ENCODE data around the gene LIMD2. TPM values are rescaled to one million over a fixed set of nuclear protein-coding genes. Genes with fewer than 3 reads are reported as not detected.

The LIMD2 gene
- total RNA-seq, 4 donors from 2014 or later: 5.3 to 30.7 (median 12.2) TPM

DNA sequence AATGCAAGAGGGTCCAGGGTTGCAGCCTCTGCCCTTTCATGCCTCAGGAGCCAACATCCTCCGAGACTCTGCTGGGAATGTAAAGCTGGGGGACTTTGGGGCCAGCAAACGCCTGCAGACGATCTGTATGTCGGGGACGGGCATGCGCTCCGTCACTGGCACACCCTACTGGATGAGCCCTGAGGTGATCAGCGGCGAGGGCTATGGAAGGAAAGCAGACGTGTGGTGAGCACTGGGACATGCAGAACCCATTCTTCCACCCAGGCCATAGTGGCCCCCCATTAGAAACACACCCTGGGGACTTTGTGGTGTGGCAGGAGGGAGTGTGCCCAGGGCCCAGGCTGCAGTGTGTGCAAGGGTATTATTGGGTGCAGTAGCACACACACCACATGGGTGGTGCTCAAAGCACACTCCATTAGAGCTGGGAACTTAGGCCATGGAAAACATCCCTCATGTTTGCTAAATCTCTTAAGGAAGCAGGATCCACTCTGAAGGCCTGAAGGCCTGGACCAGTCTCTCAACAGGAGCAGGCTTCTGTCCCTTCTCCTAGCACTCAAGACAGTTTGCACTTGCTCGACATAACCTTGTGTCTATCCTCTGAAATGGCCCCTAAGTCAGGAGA lies 7.6 kb downstream of the LIMD2 start:
- peaks cover 0 to 7% (median 0%) of the 10 kb centered on the region in 4 donors for H3K4me1 ChIP-seq
- in situ Hi-C loops (cut with MboI; ENCODE audit: low pct_ligation_motif_present in 1 of 4, low pct_unique_long_range_greater_than_20kb in 1 of 4, low sequenced_read_pairs in 3 of 4) (no loop called here), intact Hi-C loops (cut with DNase I; ENCODE audit: low total_unique reads) (loop anchor here (10.0 kb wide), 1 partner anchor 68 kb away; the partner anchor contains the start of gene MAP3K3)
- H3K9me3 ChIP-seq: no peaks in the 10 kb centered on the region
- WGBS, 2 donors (ENCODE audit: low coverage in 1 of 2): 91% methylated on average over 11 of the region's 11 CpGs; no CpG with 5 or more reads in 1 of the 2 donors
- no peaks in the 10 kb centered on the region for H3K27me3 ChIP-seq
- no peak overlapping the region for H3K27ac ChIP-seq
- H3K36me3 ChIP-seq: peaks cover 0 to 28% (median 9%) of the 10 kb centered on the region in 4 donors
- H3K4me3 ChIP-seq: no peak overlapping the region
- no peak for DNase-seq
- no peak for TF ChIP-seq POLR2A (IDR thresholded peaks at IDR 0.05)
- TF ChIP-seq, protein P1, sequence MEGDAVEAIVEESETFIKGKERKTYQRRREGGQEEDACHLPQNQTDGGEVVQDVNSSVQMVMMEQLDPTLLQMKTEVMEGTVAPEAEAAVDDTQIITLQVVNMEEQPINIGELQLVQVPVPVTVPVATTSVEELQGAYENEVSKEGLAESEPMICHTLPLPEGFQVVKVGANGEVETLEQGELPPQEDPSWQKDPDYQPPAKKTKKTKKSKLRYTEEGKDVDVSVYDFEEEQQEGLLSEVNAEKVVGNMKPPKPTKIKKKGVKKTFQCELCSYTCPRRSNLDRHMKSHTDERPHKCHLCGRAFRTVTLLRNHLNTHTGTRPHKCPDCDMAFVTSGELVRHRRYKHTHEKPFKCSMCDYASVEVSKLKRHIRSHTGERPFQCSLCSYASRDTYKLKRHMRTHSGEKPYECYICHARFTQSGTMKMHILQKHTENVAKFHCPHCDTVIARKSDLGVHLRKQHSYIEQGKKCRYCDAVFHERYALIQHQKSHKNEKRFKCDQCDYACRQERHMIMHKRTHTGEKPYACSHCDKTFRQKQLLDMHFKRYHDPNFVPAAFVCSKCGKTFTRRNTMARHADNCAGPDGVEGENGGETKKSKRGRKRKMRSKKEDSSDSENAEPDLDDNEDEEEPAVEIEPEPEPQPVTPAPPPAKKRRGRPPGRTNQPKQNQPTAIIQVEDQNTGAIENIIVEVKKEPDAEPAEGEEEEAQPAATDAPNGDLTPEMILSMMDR (IDR thresholded peaks at IDR 0.05): no peak
- no peak for TF ChIP-seq EP300 (IDR thresholded peaks at IDR 0.05; ENCODE audit: low read depth)
- no peak for TF ChIP-seq POLR2AphosphoS5 (IDR thresholded peaks at IDR 0.05)

DNA sequence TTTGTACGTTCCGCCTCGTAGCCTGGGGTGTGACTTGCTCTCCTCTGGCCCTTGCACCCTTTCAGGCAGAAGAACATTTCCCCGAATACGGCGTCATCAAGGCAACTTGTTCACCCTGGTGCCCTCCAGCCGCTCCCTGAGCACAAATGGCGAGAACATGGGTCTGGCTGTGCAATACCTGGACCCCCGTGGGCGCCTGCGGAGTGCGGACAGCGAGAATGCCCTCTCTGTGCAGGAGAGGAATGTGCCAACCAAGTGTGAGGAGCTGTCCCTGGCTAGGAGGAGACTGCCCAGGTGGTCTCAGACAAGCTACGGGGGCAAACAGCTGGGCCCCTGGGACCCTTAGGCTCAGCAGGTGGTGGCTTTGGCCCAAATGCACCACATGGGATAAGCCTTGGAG lies 10.4 kb downstream of the LIMD2 start:
- WGBS, 2 donors (ENCODE audit: low coverage in 1 of 2): 98% methylated on average over 14 of the region's 14 CpGs; no CpG with 5 or more reads in 1 of the 2 donors
- intact Hi-C loops (cut with DNase I; ENCODE audit: low total_unique reads) (no loop called here), in situ Hi-C loops (cut with MboI; ENCODE audit: low pct_ligation_motif_present in 1 of 4, low pct_unique_long_range_greater_than_20kb in 1 of 4, low sequenced_read_pairs in 3 of 4) (no loop called here)
- Histone ChIP-seq H3K9me3 (no peaks in the 10 kb centered on the region), H3K36me3 (peaks cover 0 to 28% (median 12%) of the 10 kb centered on the region in 4 donors), H3K27ac (no peak overlapping the region), H3K4me1 (peaks cover 0 to 11% (median 3%) of the 10 kb centered on the region in 4 donors), H3K27me3 (no peaks in the 10 kb centered on the region), H3K4me3 (no peak overlapping the region)
- no peak for TF ChIP-seq EP300 (IDR thresholded peaks at IDR 0.05; ENCODE audit: low read depth)
- no peak for TF ChIP-seq POLR2AphosphoS5 (IDR thresholded peaks at IDR 0.05)
- TF ChIP-seq, protein P1 (IDR thresholded peaks at IDR 0.05): no peak
- TF ChIP-seq POLR2A (IDR thresholded peaks at IDR 0.05): no peak
- no peak for DNase-seq

DNA sequence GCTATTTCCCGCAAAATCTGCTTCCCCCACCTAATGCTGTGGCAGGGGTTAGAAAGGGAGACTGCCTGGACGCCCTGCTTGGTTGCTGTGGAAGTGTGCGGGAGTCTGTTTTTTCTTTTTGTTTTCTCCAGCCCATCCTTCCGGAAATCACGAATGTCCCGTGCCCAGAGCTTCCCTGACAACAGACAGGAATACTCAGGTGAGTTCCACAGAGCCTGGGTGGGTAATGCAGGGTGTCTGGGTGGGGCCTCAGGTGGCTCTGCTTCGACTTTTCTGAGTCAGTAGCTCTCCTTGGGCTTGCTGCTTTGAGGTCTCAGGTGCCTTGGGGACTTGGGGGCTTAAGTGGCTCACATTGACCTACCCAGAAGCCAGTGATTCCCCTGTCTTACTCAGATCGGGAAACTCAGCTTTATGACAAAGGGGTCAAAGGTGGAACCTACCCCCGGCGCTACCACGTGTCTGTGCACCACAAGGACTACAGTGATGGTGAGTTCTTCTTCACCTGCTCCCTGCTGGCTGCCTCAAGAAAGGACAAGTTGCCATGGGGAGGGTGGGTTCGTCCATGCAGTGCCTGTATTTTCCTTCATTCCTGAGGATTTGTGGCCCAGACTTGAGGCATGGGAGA lies 11.4 kb downstream of the LIMD2 start:
- no peak overlapping the region for H3K4me3 ChIP-seq
- H3K4me1 ChIP-seq: peaks cover 0 to 12% (median 3%) of the 10 kb centered on the region in 4 donors
- WGBS, 2 donors (ENCODE audit: low coverage in 1 of 2): 76% methylated on average over 12 of the region's 12 CpGs; no CpG with 5 or more reads in 1 of the 2 donors
- no peaks in the 10 kb centered on the region for H3K9me3 ChIP-seq
- TF ChIP-seq POLR2A (IDR thresholded peaks at IDR 0.05): no peak
- TF ChIP-seq, protein P1 (IDR thresholded peaks at IDR 0.05): no peak
- no peak for TF ChIP-seq EP300 (IDR thresholded peaks at IDR 0.05; ENCODE audit: low read depth)
- no peak for TF ChIP-seq POLR2AphosphoS5 (IDR thresholded peaks at IDR 0.05)
- no peak overlapping the region for H3K27ac ChIP-seq
- intact Hi-C loops (cut with DNase I; ENCODE audit: low total_unique reads): no loop called here
- peaks cover 0 to 28% (median 13%) of the 10 kb centered on the region in 4 donors for H3K36me3 ChIP-seq
- in situ Hi-C loops (cut with MboI; ENCODE audit: low pct_ligation_motif_present in 1 of 4, low pct_unique_long_range_greater_than_20kb in 1 of 4, low sequenced_read_pairs in 3 of 4): no loop called here
- DNase-seq: no peak
- no peaks in the 10 kb centered on the region for H3K27me3 ChIP-seq

DNA sequence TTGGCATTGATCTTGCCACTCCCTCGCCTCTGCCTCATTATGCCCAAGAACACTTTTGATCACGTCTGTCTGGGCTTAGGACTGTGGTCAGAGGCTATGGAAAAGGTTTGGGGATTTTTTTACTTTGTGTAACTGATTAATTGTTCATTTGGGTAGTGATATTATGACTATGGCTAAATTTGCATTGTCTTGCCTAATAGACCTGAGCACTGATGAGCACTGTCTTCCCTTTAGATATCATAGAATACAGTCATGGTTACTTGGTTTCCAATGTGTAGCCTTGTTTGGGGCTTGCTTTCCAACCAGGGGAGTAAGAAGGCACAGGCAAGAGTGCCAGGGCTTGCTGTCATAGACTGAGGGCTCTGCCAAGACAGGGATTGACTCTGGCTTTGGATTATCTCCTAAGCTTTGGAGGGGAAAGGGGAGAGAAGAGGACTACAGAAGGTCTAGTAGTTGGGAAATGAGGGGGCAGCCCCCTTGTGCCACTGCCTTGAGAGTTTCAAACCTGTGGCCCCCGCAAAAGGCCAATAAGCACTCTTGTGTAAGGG lies 13.7 kb downstream of the LIMD2 start:
- no peak overlapping the region for H3K4me3 ChIP-seq
- no peak for TF ChIP-seq EP300 (IDR thresholded peaks at IDR 0.05; ENCODE audit: low read depth)
- TF ChIP-seq, protein P1 (IDR thresholded peaks at IDR 0.05): no peak
- no peak for TF ChIP-seq POLR2AphosphoS5 (IDR thresholded peaks at IDR 0.05)
- TF ChIP-seq POLR2A (IDR thresholded peaks at IDR 0.05): no peak
- H3K27me3 ChIP-seq: no peaks in the 10 kb centered on the region
- no peak overlapping the region for H3K27ac ChIP-seq
- peaks cover 0 to 35% (median 14%) of the 10 kb centered on the region in 4 donors for H3K36me3 ChIP-seq
- no peak for DNase-seq
- no peaks in the 10 kb centered on the region for H3K9me3 ChIP-seq
- in situ Hi-C loops (cut with MboI; ENCODE audit: low pct_ligation_motif_present in 1 of 4, low pct_unique_long_range_greater_than_20kb in 1 of 4, low sequenced_read_pairs in 3 of 4) (no loop called here), intact Hi-C loops (cut with DNase I; ENCODE audit: low total_unique reads) (no loop called here)
- H3K4me1 ChIP-seq: peaks cover 0 to 16% (median 3%) of the 10 kb centered on the region in 4 donors
- 80 to 89% methylated on average over 2 to 3 of the region's 3 CpGs for WGBS, 2 donors (ENCODE audit: low coverage in 1 of 2)

Data from transverse colon (tissue), 4 donors.